GM12892 (cell line): ENCODE results near the gene ENDOU.

Experiments used
- POLR2A ChIP-seq: IDR thresholded peaks from 2 replicates; pipeline ENCODE4 v1.6.1; 2011; ENCODE audit warnings: low read depth, low read length, control low read depth
- POLR2AphosphoS5 ChIP-seq: IDR thresholded peaks from 2 replicates; pipeline ENCODE4 v1.6.1; 2011; ENCODE audit warnings: low read depth, low read length, control low read depth
- TAF1 ChIP-seq: IDR thresholded peaks from 2 replicates; pipeline ENCODE4 v1.6.1; 2011; ENCODE audit warnings: low read depth, mild to moderate bottlenecking, control low read depth, low read length, borderline replicate concordance

DNA sequence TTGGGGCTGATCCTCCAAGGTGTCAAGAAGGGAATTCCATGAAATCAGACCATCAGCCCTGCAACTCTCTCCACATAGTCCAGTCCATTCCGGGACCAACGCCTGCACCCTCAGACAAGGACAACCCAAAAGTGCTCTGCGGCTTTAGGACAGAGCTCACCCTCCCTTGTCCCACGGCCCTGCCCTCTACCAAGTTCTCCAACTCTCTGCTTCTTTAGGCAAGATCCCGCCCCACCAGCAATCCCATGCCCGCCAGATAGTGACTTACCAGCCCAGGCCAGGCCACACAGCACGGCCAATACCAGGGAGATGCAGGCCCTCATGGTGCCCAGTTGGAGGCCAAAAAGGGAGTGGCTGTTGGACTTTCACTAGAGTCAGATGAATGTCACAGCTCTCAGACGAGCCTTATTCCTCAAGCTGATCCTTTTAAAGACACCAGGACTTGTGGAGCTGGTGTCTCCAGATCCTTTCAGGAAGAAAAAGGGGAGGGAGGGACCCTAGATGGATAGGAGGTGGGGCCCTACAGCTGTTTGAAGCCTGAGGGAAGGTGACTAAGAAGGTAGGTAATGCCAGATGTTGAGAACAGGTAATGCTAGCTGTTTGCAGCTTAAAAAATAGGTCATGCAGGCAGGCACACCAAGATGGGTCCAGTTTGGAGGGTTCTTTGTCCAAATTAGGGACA, at the start of gene ENDOU:
- TF ChIP-seq POLR2A (no peak), POLR2AphosphoS5 (no peak), TAF1 (no peak)
